GM12878 (cell line): ENCODE results near the gene HYCC2. TPM values are rescaled to one million over a fixed set of nuclear protein-coding genes. Genes with fewer than 3 reads are reported as not detected.

Experiments used
- polyA plus RNA-seq, 11 experiments: library from polyadenylated mRNA; depleted of rRNA in 4 of 11; unstranded in 6 of 11; stranded (reverse) in 5 of 11; fragments of >200 nt; fragmentation: Nextera tagmentation in 4 of 11; fragmentation: Illumina TruSeq in 1 of 11; extraction: Ambion mirVana in 4 of 11; extraction: Trizol in 1 of 11; gene quantifications; 1 replicate in 1 of 11; 2 replicates in 10 of 11; pipeline versions ENCODE4 v1.2.1 to v1.2.3, GENCODE V29; 2011 to 2016; ENCODE audit warnings: inconsistent platforms in 2 of 11, missing spikeins in 2 of 11, low read depth in 1 of 11
- small RNA-seq: library from RNA; depleted of rRNA; stranded (forward); fragments of <200 nt; gene quantifications from one replicate; pipeline ENCODE3, GENCODE V24; 2014
- total RNA-seq, 4 experiments: library from RNA; depleted of rRNA in 3 of 4; stranded (reverse); fragments of >200 nt in 3 of 4; fragmentation: Illumina TruSeq in 1 of 4; extraction: Trizol in 1 of 4; gene quantifications; 2 replicates each; pipeline versions ENCODE4 v1.2.1 to v1.2.3, GENCODE V29; 2013 to 2021

Gene HYCC2
- total and polyA plus RNA-seq, 10 of the 15 experiments (the other 5 are each of a cell fraction or from before 2014, with no cell fraction given): 3.4 to 17.4 (median 8.0) TPM

Small RNA genes lying within 50 kb of the gene (small RNA-seq; reads per million reads assigned to genes)
- not detected for gene RNU6-1206P

Other genes with a start within 250 kb of the HYCC2 start
Only the 7 nearest of the 8 such genes appear.
- 44.4 and 52.8 TPM in 2 replicates for gene PPIL3, start 182.6 kb downstream of the HYCC2 start, total RNA-seq (2014; rRNA removed)
- 58.6 and 58.8 TPM in 2 replicates for gene PPIL3, start 182.6 kb downstream of the HYCC2 start, total RNA-seq (2014; rRNA removed; fragmentation: Illumina TruSeq; extraction: Trizol)
- gene PPIL3, start 182.6 kb downstream of the HYCC2 start, total RNA-seq (2021): 31.2 and 33.8 TPM in 2 replicates
- 176 and 314 TPM in 2 replicates for gene PPIL3, start 182.6 kb downstream of the HYCC2 start, polyA plus RNA-seq (2011; rRNA removed)
- gene PPIL3, start 182.6 kb downstream of the HYCC2 start, polyA plus RNA-seq (2014; fragmentation: Illumina TruSeq; extraction: Trizol): 65.7 and 71.2 TPM in 2 replicates
- 100 to 1,000 TPM in 1 of 2 experiments, 10 to 100 TPM in 1; 71.2 to 103 TPM for gene PPIL3, start 182.6 kb downstream of the HYCC2 start, polyA plus RNA-seq (2014; fragmentation: Nextera tagmentation; extraction: Ambion mirVana)
- gene PPIL3, start 182.6 kb downstream of the HYCC2 start, polyA plus RNA-seq (2014; rRNA removed): 49.6 and 59.5 TPM in 2 replicates
- gene PPIL3, start 182.6 kb downstream of the HYCC2 start, polyA plus RNA-seq (2016; fragmentation: Nextera tagmentation; extraction: Ambion mirVana): 10 to 100 TPM; 46.7 to 48.4 TPM
- 41.1 and 44.9 TPM in 2 replicates for gene NIF3L1, start 182.3 kb downstream of the HYCC2 start, total RNA-seq (2014; rRNA removed)
- 36.9 and 40.3 TPM in 2 replicates for gene NIF3L1, start 182.3 kb downstream of the HYCC2 start, total RNA-seq (2014; rRNA removed; fragmentation: Illumina TruSeq; extraction: Trizol)
- gene NIF3L1, start 182.3 kb downstream of the HYCC2 start, total RNA-seq (2021): 27.1 and 27.6 TPM in 2 replicates
- gene NIF3L1, start 182.3 kb downstream of the HYCC2 start, polyA plus RNA-seq (2011; rRNA removed): 95.9 and 114 TPM in 2 replicates
- 56.0 and 77.3 TPM in 2 replicates for gene NIF3L1, start 182.3 kb downstream of the HYCC2 start, polyA plus RNA-seq (2014; fragmentation: Illumina TruSeq; extraction: Trizol)
- gene NIF3L1, start 182.3 kb downstream of the HYCC2 start, polyA plus RNA-seq (2014; fragmentation: Nextera tagmentation; extraction: Ambion mirVana): 10 to 100 TPM; 58.3 to 88.2 TPM
- 44.4 and 49.0 TPM in 2 replicates for gene NIF3L1, start 182.3 kb downstream of the HYCC2 start, polyA plus RNA-seq (2014; rRNA removed)
- gene NIF3L1, start 182.3 kb downstream of the HYCC2 start, polyA plus RNA-seq (2016; fragmentation: Nextera tagmentation; extraction: Ambion mirVana): 10 to 100 TPM; 51.5 to 56.1 TPM
- gene ORC2, start 108.0 kb downstream of the HYCC2 start, total RNA-seq (2014; rRNA removed): 17.2 and 21.5 TPM in 2 replicates
- 22.5 and 25.2 TPM in 2 replicates for gene ORC2, start 108.0 kb downstream of the HYCC2 start, total RNA-seq (2014; rRNA removed; fragmentation: Illumina TruSeq; extraction: Trizol)
- 33.1 and 36.9 TPM in 2 replicates for gene ORC2, start 108.0 kb downstream of the HYCC2 start, total RNA-seq (2021)
- 11.5 and 12.9 TPM in 2 replicates for gene ORC2, start 108.0 kb downstream of the HYCC2 start, polyA plus RNA-seq (2011; rRNA removed)
- 20.9 and 26.0 TPM in 2 replicates for gene ORC2, start 108.0 kb downstream of the HYCC2 start, polyA plus RNA-seq (2014; fragmentation: Illumina TruSeq; extraction: Trizol)
- gene ORC2, start 108.0 kb downstream of the HYCC2 start, polyA plus RNA-seq (2014; fragmentation: Nextera tagmentation; extraction: Ambion mirVana): 1 to 10 TPM; 6.1 to 6.7 TPM
- 11.6 and 14.1 TPM in 2 replicates for gene ORC2, start 108.0 kb downstream of the HYCC2 start, polyA plus RNA-seq (2014; rRNA removed)
- gene ORC2, start 108.0 kb downstream of the HYCC2 start, polyA plus RNA-seq (2016; fragmentation: Nextera tagmentation; extraction: Ambion mirVana): 10 to 100 TPM; 18.1 to 19.5 TPM
- 115 and 153 TPM in 2 replicates for gene NDUFB3, start 330 bp upstream of the HYCC2 start, total RNA-seq (2014; rRNA removed)
- 188 and 189 TPM in 2 replicates for gene NDUFB3, start 330 bp upstream of the HYCC2 start, total RNA-seq (2014; rRNA removed; fragmentation: Illumina TruSeq; extraction: Trizol)
- 129 and 146 TPM in 2 replicates for gene NDUFB3, start 330 bp upstream of the HYCC2 start, total RNA-seq (2021)
- 157 and 257 TPM in 2 replicates for gene NDUFB3, start 330 bp upstream of the HYCC2 start, polyA plus RNA-seq (2011; rRNA removed)
- gene NDUFB3, start 330 bp upstream of the HYCC2 start, polyA plus RNA-seq (2014; fragmentation: Illumina TruSeq; extraction: Trizol): 152 and 190 TPM in 2 replicates
- 1,000 to 10,000 TPM; 1,005 to 1,059 TPM for gene NDUFB3, start 330 bp upstream of the HYCC2 start, polyA plus RNA-seq (2014; fragmentation: Nextera tagmentation; extraction: Ambion mirVana)
- gene NDUFB3, start 330 bp upstream of the HYCC2 start, polyA plus RNA-seq (2014; rRNA removed): 180 and 186 TPM in 2 replicates
- gene NDUFB3, start 330 bp upstream of the HYCC2 start, polyA plus RNA-seq (2016; fragmentation: Nextera tagmentation; extraction: Ambion mirVana): 100 to 1,000 TPM; 665 to 671 TPM
- gene CFLAR, start 44.5 kb upstream of the HYCC2 start, total RNA-seq (2014; rRNA removed): 81.4 and 106 TPM in 2 replicates
- 109 and 110 TPM in 2 replicates for gene CFLAR, start 44.5 kb upstream of the HYCC2 start, total RNA-seq (2014; rRNA removed; fragmentation: Illumina TruSeq; extraction: Trizol)
- 97.7 and 99.5 TPM in 2 replicates for gene CFLAR, start 44.5 kb upstream of the HYCC2 start, total RNA-seq (2021)
- gene CFLAR, start 44.5 kb upstream of the HYCC2 start, polyA plus RNA-seq (2011; rRNA removed): 181 and 241 TPM in 2 replicates
- 103 and 125 TPM in 2 replicates for gene CFLAR, start 44.5 kb upstream of the HYCC2 start, polyA plus RNA-seq (2014; fragmentation: Illumina TruSeq; extraction: Trizol)
- gene CFLAR, start 44.5 kb upstream of the HYCC2 start, polyA plus RNA-seq (2014; fragmentation: Nextera tagmentation; extraction: Ambion mirVana): 100 to 1,000 TPM; 103 to 105 TPM
- gene CFLAR, start 44.5 kb upstream of the HYCC2 start, polyA plus RNA-seq (2014; rRNA removed): 70.5 and 80.6 TPM in 2 replicates
- 10 to 100 TPM; 87.2 to 89.4 TPM for gene CFLAR, start 44.5 kb upstream of the HYCC2 start, polyA plus RNA-seq (2016; fragmentation: Nextera tagmentation; extraction: Ambion mirVana)
- 12.8 and 13.1 TPM in 2 replicates for gene CASP10, start 111.5 kb upstream of the HYCC2 start, total RNA-seq (2014; rRNA removed)
- gene CASP10, start 111.5 kb upstream of the HYCC2 start, total RNA-seq (2014; rRNA removed; fragmentation: Illumina TruSeq; extraction: Trizol): 12.8 and 13.3 TPM in 2 replicates
- gene CASP10, start 111.5 kb upstream of the HYCC2 start, total RNA-seq (2021): 11.2 and 12.4 TPM in 2 replicates
- 14.1 and 17.9 TPM in 2 replicates for gene CASP10, start 111.5 kb upstream of the HYCC2 start, polyA plus RNA-seq (2011; rRNA removed)
- gene CASP10, start 111.5 kb upstream of the HYCC2 start, polyA plus RNA-seq (2014; fragmentation: Illumina TruSeq; extraction: Trizol): 11.5 and 14.8 TPM in 2 replicates
- 1 to 10 TPM; 7.5 to 9.5 TPM for gene CASP10, start 111.5 kb upstream of the HYCC2 start, polyA plus RNA-seq (2014; fragmentation: Nextera tagmentation; extraction: Ambion mirVana)
- gene CASP10, start 111.5 kb upstream of the HYCC2 start, polyA plus RNA-seq (2014; rRNA removed): 9.8 and 10.1 TPM in 2 replicates
- 1 to 10 TPM; 7.2 to 9.1 TPM for gene CASP10, start 111.5 kb upstream of the HYCC2 start, polyA plus RNA-seq (2016; fragmentation: Nextera tagmentation; extraction: Ambion mirVana)
- 43.0 and 48.4 TPM in 2 replicates for gene CASP8, start 188.9 kb upstream of the HYCC2 start, total RNA-seq (2014; rRNA removed)
- gene CASP8, start 188.9 kb upstream of the HYCC2 start, total RNA-seq (2014; rRNA removed; fragmentation: Illumina TruSeq; extraction: Trizol): 53.1 and 57.7 TPM in 2 replicates
- 34.6 and 36.8 TPM in 2 replicates for gene CASP8, start 188.9 kb upstream of the HYCC2 start, total RNA-seq (2021)
- gene CASP8, start 188.9 kb upstream of the HYCC2 start, polyA plus RNA-seq (2011; rRNA removed): 31.1 and 42.1 TPM in 2 replicates
- 54.1 and 66.4 TPM in 2 replicates for gene CASP8, start 188.9 kb upstream of the HYCC2 start, polyA plus RNA-seq (2014; fragmentation: Illumina TruSeq; extraction: Trizol)
- 10 to 100 TPM; 18.6 to 22.3 TPM for gene CASP8, start 188.9 kb upstream of the HYCC2 start, polyA plus RNA-seq (2014; fragmentation: Nextera tagmentation; extraction: Ambion mirVana)
- gene CASP8, start 188.9 kb upstream of the HYCC2 start, polyA plus RNA-seq (2014; rRNA removed): 36.4 and 46.4 TPM in 2 replicates
- gene CASP8, start 188.9 kb upstream of the HYCC2 start, polyA plus RNA-seq (2016; fragmentation: Nextera tagmentation; extraction: Ambion mirVana): 10 to 100 TPM; 37.5 to 42.4 TPM